OCI-LY7 (cell line): ENCODE measurements around the gene OPCML.

Experiments
- EZH2phosphoT487 ChIP-seq: fragments of 200-600 bp; sonication (generic); IDR thresholded peaks from 2 replicates; pipeline ENCODE4 v1.6.1; 2018; ENCODE audit warnings: low read depth, borderline replicate concordance, mild to moderate bottlenecking, mixed run types, antibody characterized with exemption, low read length, moderate library complexity, mixed read lengths
- TF ChIP-seq, protein P1 (sequence below): fragments of 200-600 bp; sonication (generic); conservative IDR thresholded peaks from 2 replicates; pipeline ENCODE4 v1.5.1; 2014; ENCODE audit warnings: mild to moderate bottlenecking, antibody characterized with exemption, low read length, moderate library complexity, mixed read lengths

DNA sequence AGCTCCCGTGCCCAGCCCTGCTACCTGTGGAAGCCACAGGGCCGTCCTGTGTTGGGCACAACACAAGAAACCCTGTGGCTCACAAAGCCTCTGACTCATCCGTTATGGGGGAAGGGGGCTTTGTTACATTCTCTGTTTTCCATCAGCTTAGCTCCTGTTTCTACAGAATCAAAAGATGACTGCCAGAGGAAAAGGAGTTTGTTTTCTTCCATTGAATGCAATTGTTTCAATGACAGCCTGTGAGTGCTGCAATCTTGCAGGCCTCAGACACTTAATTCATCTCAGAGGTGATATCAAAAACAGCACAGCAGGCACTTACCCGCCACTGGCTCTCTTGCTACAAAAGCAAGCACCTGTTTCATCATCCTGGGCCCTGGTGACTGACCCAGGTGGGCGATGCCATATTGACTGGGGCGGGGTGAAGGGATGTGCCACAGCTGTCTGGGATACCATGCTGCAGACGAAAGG lies 194.3 kb downstream of the OPCML start:
- TF ChIP-seq, protein P1, sequence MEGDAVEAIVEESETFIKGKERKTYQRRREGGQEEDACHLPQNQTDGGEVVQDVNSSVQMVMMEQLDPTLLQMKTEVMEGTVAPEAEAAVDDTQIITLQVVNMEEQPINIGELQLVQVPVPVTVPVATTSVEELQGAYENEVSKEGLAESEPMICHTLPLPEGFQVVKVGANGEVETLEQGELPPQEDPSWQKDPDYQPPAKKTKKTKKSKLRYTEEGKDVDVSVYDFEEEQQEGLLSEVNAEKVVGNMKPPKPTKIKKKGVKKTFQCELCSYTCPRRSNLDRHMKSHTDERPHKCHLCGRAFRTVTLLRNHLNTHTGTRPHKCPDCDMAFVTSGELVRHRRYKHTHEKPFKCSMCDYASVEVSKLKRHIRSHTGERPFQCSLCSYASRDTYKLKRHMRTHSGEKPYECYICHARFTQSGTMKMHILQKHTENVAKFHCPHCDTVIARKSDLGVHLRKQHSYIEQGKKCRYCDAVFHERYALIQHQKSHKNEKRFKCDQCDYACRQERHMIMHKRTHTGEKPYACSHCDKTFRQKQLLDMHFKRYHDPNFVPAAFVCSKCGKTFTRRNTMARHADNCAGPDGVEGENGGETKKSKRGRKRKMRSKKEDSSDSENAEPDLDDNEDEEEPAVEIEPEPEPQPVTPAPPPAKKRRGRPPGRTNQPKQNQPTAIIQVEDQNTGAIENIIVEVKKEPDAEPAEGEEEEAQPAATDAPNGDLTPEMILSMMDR: no peak
- no peak for TF ChIP-seq EZH2phosphoT487
